GM12878 (cell line): ENCODE measurements around the gene SEPTIN1. TPM values are rescaled to one million over a fixed set of nuclear protein-coding genes. Genes with fewer than 3 reads are reported as not detected.

Experiments used
- ATF2 ChIP-seq: IDR thresholded peaks from 2 replicates; pipeline ENCODE4 v1.6.1; 2012; ENCODE audit warnings: low read length, inconsistent platforms
- ATF7 ChIP-seq: fragments of 450-650 bp; IDR thresholded peaks from 2 replicates; pipeline ENCODE4 v1.6.1; 2016; ENCODE audit warnings: low read depth, mild to moderate bottlenecking
- BACH1 ChIP-seq: fragments of 450-650 bp; IDR thresholded peaks from 2 replicates; pipeline ENCODE4 v1.6.1; 2017; ENCODE audit warnings: mild to moderate bottlenecking, borderline replicate concordance
- CBFB ChIP-seq: IDR thresholded peaks from 2 replicates; pipeline ENCODE4 v1.6.1; 2016; ENCODE audit warnings: antibody characterized with exemption, low read depth
- CREM ChIP-seq: IDR thresholded peaks from 2 replicates; pipeline ENCODE4 v1.6.1; 2014; ENCODE audit warnings: antibody characterized with exemption, low read depth
- ESRRA ChIP-seq: IDR thresholded peaks from 2 replicates; pipeline ENCODE4 v1.6.1; 2012; ENCODE audit warnings: mild to moderate bottlenecking, low read length, improper control_type of control experiment
- IRF4 ChIP-seq: IDR thresholded peaks from 2 replicates; pipeline ENCODE4 v1.6.1; 2011; ENCODE audit warnings: low read depth, low read length
- JUNB ChIP-seq: IDR thresholded peaks from 2 replicates; pipeline ENCODE4 v1.6.1; 2016; ENCODE audit warnings: antibody characterized with exemption, mild to moderate bottlenecking
- KAT2A ChIP-seq: conservative IDR thresholded peaks from 2 replicates; pipeline ENCODE4 v1.6.1; 2011; ENCODE audit warnings: low read depth, low read length; ENCODE audit not compliant: control insufficient read depth
- MYB ChIP-seq: fragments of 150-350 bp; IDR thresholded peaks from 2 replicates; pipeline ENCODE4 v1.6.1; 2014; ENCODE audit warnings: mild to moderate bottlenecking, low read depth, low read length, borderline replicate concordance
- NFXL1 ChIP-seq: fragments of 450-650 bp; IDR thresholded peaks from 2 replicates; pipeline ENCODE4 v1.6.1; 2017; ENCODE audit warnings: antibody characterized with exemption, mild to moderate bottlenecking, borderline replicate concordance
- PML ChIP-seq: IDR thresholded peaks from 2 replicates; pipeline ENCODE4 v1.6.1; 2012; ENCODE audit warnings: low read length, inconsistent platforms
- RAD21 ChIP-seq: IDR thresholded peaks from 2 replicates; pipeline ENCODE4 v1.6.1; 2011; ENCODE audit warnings: mild to moderate bottlenecking, low read depth, low read length, moderate library complexity; ENCODE audit not compliant: insufficient read depth
- RB1 ChIP-seq: fragments of 450-650 bp; formaldehyde crosslinking; IDR thresholded peaks from 2 replicates; pipeline ENCODE4 v1.6.1; 2017; ENCODE audit warnings: mild to moderate bottlenecking, borderline replicate concordance
- RUNX3 ChIP-seq: IDR thresholded peaks from 2 replicates; pipeline ENCODE4 v1.6.1; 2012; ENCODE audit warnings: low read length, inconsistent platforms
- SMAD1 ChIP-seq: fragments of 450-650 bp; IDR thresholded peaks from 2 replicates; pipeline ENCODE4 v1.6.1; 2018; ENCODE audit warnings: mild to moderate bottlenecking, low read depth; ENCODE audit not compliant: partially characterized antibody
- SREBF2 ChIP-seq: IDR thresholded peaks from 2 replicates; pipeline ENCODE4 v1.6.1; 2012; ENCODE audit warnings: mild to moderate bottlenecking, low read length
- STAT1 ChIP-seq: fragments of 450-650 bp; conservative IDR thresholded peaks from 2 replicates; pipeline ENCODE4 v1.6.1; 2014; ENCODE audit warnings: antibody characterized with exemption, mild to moderate bottlenecking
- STAT3 ChIP-seq: IDR thresholded peaks from 2 replicates; pipeline ENCODE4 v1.6.1; 2011; ENCODE audit warnings: low read depth, low read length, improper control_type of control experiment
- TCF12 ChIP-seq: IDR thresholded peaks from 2 replicates; pipeline ENCODE4 v1.6.1; 2011; ENCODE audit warnings: low read depth, mild to moderate bottlenecking, low read length
- ZNF274 ChIP-seq: IDR thresholded peaks from one replicate; pipeline ENCODE4 v1.8.0; 2011; ENCODE audit not compliant: insufficient read length, insufficient read depth
- polyA plus RNA-seq, 11 experiments: library from polyadenylated mRNA; depleted of rRNA in 4 of 11; unstranded in 6 of 11; stranded (reverse) in 5 of 11; fragments of >200 nt; fragmentation: Nextera tagmentation in 4 of 11; fragmentation: Illumina TruSeq in 1 of 11; extraction: Ambion mirVana in 4 of 11; extraction: Trizol in 1 of 11; gene quantifications; 1 replicate in 1 of 11; 2 replicates in 10 of 11; pipeline versions ENCODE4 v1.2.1 to v1.2.3, GENCODE V29; 2011 to 2016; ENCODE audit warnings: inconsistent platforms in 2 of 11, missing spikeins in 2 of 11, low read depth in 1 of 11
- total RNA-seq, 4 experiments: library from RNA; depleted of rRNA in 3 of 4; stranded (reverse); fragments of >200 nt in 3 of 4; fragmentation: Illumina TruSeq in 1 of 4; extraction: Trizol in 1 of 4; gene quantifications; 2 replicates each; pipeline versions ENCODE4 v1.2.1 to v1.2.3, GENCODE V29; 2013 to 2021
- TF ChIP-seq, protein P1 (sequence below): fragments of 450-650 bp; conservative IDR thresholded peaks from 2 replicates; pipeline ENCODE4 v1.6.1; 2017; ENCODE audit warnings: mild to moderate bottlenecking, moderate library complexity
- TF ChIP-seq, protein P2 (sequence below): fragments of 450-650 bp; formaldehyde crosslinking; IDR thresholded peaks from 2 replicates; pipeline ENCODE4 v1.5.0; 2022; ENCODE audit warnings: mild to moderate bottlenecking, missing genetic modification characterization
- TF ChIP-seq, protein P3 (sequence below): fragments of 150-350 bp; IDR thresholded peaks from 2 replicates; pipeline ENCODE4 v1.6.1; 2014; ENCODE audit warnings: mild to moderate bottlenecking, low read depth, low read length

The SEPTIN1 gene
- total and polyA plus RNA-seq, 10 of the 15 experiments (the other 5 are each of a cell fraction or from before 2014, with no cell fraction given) = 2.8 to 153 (median 94.1) TPM

DNA sequence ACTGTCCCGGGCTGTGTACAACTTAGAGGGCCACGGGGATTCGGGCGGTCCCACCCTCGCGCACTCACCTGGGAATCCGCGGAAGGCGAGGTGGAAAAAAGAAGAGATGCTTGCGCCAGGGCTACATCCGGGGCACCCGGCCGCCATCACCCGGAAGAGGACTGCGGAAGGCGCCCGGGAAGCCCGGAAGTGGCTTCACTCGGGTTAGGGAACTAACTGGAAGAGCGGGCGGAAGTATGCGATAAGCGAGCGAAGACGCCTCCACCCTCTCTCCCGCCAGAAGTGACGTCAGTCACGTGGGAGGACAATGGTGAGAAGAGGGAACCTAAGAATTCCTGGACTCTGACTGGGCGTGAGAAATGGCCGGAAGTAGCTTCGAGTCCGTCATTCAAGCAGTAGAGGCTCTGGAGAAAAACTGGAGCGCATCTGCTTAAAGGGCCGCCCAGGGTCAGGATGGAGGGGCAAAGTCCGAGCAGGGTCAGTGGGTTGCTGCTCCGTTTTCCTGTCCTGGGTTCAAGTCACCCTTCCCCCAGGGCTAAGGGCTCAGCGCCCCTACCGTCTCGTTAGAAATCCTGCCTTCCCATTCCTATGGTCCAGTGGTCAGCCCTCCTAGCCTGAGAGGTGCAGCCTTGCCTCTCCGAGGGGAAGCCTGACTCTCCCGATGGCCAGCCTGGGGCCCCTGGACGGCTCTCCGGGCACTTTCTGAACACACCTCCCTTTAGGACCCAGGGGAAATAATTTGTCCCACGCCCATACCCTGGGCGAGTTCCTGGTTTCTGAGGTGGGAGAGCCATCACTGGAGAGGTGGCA lies 27.0 kb downstream of the SEPTIN1 start, which contains the start of gene CD2BP2 (continued):
- TF ChIP-seq, protein P1, sequence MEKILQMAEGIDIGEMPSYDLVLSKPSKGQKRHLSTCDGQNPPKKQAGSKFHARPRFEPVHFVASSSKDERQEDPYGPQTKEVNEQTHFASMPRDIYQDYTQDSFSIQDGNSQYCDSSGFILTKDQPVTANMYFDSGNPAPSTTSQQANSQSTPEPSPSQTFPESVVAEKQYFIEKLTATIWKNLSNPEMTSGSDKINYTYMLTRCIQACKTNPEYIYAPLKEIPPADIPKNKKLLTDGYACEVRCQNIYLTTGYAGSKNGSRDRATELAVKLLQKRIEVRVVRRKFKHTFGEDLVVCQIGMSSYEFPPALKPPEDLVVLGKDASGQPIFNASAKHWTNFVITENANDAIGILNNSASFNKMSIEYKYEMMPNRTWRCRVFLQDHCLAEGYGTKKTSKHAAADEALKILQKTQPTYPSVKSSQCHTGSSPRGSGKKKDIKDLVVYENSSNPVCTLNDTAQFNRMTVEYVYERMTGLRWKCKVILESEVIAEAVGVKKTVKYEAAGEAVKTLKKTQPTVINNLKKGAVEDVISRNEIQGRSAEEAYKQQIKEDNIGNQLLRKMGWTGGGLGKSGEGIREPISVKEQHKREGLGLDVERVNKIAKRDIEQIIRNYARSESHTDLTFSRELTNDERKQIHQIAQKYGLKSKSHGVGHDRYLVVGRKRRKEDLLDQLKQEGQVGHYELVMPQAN = peak; percentile 81
- peak; percentile 99 for TF ChIP-seq ATF7
- TF ChIP-seq, protein P2, sequence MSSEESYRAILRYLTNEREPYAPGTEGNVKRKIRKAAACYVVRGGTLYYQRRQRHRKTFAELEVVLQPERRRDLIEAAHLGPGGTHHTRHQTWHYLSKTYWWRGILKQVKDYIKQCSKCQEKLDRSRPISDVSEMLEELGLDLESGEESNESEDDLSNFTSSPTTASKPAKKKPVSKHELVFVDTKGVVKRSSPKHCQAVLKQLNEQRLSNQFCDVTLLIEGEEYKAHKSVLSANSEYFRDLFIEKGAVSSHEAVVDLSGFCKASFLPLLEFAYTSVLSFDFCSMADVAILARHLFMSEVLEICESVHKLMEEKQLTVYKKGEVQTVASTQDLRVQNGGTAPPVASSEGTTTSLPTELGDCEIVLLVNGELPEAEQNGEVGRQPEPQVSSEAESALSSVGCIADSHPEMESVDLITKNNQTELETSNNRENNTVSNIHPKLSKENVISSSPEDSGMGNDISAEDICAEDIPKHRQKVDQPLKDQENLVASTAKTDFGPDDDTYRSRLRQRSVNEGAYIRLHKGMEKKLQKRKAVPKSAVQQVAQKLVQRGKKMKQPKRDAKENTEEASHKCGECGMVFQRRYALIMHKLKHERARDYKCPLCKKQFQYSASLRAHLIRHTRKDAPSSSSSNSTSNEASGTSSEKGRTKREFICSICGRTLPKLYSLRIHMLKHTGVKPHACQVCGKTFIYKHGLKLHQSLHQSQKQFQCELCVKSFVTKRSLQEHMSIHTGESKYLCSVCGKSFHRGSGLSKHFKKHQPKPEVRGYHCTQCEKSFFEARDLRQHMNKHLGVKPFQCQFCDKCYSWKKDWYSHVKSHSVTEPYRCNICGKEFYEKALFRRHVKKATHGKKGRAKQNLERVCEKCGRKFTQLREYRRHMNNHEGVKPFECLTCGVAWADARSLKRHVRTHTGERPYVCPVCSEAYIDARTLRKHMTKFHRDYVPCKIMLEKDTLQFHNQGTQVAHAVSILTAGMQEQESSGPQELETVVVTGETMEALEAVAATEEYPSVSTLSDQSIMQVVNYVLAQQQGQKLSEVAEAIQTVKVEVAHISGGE (CRISPR knock-in tag) = no peak
- TF ChIP-seq TCF12 = 0 out of 2 replicates have a peak, but pooled peaks have one; percentile 28
- TF ChIP-seq, protein P3, sequence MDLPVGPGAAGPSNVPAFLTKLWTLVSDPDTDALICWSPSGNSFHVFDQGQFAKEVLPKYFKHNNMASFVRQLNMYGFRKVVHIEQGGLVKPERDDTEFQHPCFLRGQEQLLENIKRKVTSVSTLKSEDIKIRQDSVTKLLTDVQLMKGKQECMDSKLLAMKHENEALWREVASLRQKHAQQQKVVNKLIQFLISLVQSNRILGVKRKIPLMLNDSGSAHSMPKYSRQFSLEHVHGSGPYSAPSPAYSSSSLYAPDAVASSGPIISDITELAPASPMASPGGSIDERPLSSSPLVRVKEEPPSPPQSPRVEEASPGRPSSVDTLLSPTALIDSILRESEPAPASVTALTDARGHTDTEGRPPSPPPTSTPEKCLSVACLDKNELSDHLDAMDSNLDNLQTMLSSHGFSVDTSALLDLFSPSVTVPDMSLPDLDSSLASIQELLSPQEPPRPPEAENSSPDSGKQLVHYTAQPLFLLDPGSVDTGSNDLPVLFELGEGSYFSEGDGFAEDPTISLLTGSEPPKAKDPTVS = no peak
- no peak for TF ChIP-seq ESRRA
- TF ChIP-seq CREM = peak; percentile 96
- no peak for TF ChIP-seq ZNF274
- TF ChIP-seq CBFB = peak; percentile 55; the same call in 1 of the 2 replicates
- peak; percentile 57 for TF ChIP-seq IRF4
- no peak for TF ChIP-seq SMAD1
- no peak for TF ChIP-seq MYB
- TF ChIP-seq RB1 = peak; percentile 83; the same call in 1 of the 2 replicates
- TF ChIP-seq STAT1 = peak; percentile 27; the same call in 1 of the 2 replicates
- no peak for TF ChIP-seq STAT3
- no peak for TF ChIP-seq NFXL1
- TF ChIP-seq RAD21 = no peak
- peak; percentile 78; the same call in 1 of the 2 replicates for TF ChIP-seq PML
- TF ChIP-seq JUNB = 0 out of 2 replicates have a peak, but pooled peaks have one; percentile 12
- TF ChIP-seq SREBF2 = 0 out of 2 replicates have a peak, but pooled peaks have one; percentile 35
- TF ChIP-seq BACH1 = no peak
- no peak for TF ChIP-seq KAT2A
- TF ChIP-seq RUNX3 = peak; percentile 53
- peak; percentile 51 for TF ChIP-seq ATF2
